Myocyte (in vitro differentiated cells): ENCODE data around the gene MIOX. TPM values are rescaled to one million over a fixed set of nuclear protein-coding genes. Genes with fewer than 3 reads are reported as not detected.
A peak's percentile ranks its signal among the peaks of the same experiment; 100 is the strongest.

Experiments
- DNase-seq: peaks from one replicate; pipeline ENCODE4 v3.0.0-alpha.2; 2012; ENCODE audit warnings: low read depth
- total RNA-seq: library from RNA; depleted of rRNA; stranded (reverse); fragments of >200 nt; gene quantifications from 2 replicates; pipeline ENCODE4 v1.2.3, GENCODE V29; 2014

The MIOX gene
- total RNA-seq, 1 donor from 2014 or later = not detected

DNA sequence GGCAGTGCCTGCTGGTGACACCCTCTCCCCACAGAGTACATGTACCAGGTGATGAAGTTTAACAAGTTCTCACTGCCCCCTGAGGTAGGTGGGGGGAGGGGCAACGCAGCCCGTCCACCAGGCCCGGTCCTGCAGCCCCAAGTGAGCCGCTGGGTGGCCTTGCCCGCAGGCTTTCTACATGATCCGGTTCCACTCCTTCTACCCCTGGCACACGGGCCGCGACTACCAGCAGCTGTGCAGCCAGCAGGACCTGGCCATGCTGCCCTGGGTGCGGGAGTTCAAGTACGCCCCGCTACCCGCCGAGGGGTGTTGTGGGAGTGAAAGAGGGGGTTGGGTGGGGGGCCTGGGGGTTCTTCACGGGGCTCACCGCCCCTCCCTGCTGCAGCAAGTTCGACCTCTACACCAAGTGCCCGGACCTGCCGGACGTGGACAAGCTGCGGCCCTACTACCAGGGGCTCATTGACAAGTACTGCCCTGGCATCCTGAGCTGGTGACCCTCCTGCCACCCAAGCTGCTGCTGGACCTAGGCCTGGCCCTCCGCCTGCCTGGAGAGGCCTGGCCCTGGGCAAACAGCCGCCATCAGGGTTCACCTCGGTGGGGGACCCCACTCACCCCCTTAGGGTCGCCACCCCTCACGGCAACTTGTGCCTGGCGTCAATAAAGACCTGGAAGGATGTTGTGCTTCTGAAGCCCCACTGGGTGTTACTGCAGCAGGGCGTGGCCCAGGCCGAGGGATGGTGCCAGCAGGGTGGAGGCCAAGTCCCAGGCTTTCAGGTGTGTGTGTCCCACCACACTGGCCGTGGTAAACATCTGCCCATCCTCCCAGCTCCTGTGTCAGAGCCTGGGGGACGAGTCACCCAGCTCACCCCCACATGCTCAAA is 2.9 kb downstream of the MIOX start:
- DNase-seq = no peak

DNA sequence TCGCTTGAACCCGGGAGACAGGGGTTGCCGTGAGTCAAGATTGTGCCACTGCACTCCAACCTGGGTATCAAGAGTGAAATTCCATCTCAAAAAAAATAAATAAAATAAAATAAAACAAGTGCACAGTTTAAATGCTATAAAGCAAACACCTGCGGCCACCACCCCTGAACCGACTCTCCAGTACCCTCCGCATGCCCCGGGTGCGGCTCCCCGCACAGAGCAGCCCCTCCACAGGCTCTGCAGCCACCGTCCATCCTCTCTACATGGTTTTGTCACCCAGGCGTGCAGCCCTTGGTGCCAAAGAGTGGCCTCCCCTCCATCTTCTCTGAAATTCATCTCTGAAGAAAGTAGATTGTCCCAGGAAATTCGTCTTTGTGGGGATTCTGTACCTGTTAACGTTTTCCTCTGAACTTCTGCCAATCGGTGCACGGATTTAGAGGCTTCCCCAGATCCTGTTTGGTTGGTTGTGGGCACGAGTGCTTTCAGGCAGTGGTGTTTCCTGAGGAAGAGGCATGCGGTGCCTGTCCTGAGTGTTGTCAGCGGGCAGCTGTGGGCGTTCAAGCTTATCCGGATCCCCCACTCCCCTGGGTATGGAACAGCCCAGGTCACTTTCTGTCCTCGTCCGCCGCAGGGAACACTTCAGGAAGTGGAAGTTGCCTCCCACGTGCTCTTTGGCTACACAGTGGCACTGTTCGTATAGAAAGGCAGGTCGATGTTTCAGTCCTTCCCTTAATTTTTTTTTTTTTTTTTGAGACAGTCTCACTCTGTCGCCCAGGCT is 4.1 kb downstream of the MIOX start:
- DNase-seq = no peak

GRCh38 chr22:50497093-50497492 is 10.4 kb downstream of the MIOX start:
- no peak for DNase-seq

DNA sequence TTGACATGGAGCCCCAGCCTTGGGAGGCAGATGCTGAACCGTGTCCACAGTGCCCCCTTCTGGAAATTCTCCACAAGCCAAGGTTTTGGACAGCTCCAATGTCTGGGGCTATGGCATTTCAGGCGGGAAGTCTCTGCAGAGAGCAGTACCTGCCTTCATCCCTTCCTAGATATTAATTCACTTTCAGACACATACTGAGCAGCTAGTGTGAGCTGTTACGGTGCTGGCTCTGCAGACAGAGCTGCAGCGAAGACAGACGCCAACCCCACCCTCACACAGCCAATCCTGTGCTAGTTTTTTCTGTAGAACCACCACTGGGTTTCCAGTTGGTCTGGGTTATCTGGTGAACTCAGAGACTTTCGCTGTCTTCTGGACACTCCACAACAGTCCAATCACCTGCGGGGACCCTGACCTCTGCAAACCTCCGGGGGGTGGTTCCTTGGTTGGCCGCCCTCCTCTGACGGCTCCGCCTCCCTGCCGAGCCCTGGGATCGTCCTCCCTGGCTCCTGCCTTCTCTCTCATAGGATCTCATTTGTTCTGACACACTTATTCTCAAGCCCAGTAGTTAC is 11.7 kb downstream of the MIOX start:
- DNase-seq = peak; percentile 66

DNA sequence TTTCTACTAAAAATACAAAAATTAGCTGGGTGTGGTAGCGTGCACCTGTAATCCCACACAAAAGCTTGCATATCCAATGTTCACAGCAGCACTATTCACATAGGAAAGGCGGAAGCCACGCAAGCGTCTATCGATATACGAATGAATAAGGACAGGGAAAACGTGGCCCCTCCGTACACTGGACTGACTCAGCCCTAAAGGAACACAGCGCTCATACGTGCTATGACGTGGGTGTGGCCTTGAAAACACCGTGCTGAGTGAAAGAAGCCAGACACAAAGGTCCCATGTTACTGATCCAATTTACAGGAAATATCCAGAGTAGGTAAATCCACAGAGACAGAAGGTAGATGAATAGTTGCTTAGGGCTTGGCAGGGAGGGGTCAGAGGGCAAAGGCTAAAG is 13.8 kb downstream of the MIOX start:
- DNase-seq = no peak

- no peak for DNase-seq
Observed at GRCh38 chr22:50502096-50502495, 15.4 kb downstream of the MIOX start.

GRCh38 chr22:50502628-50503474 is 16.2 kb downstream of the MIOX start:
- DNase-seq = no peak

DNA sequence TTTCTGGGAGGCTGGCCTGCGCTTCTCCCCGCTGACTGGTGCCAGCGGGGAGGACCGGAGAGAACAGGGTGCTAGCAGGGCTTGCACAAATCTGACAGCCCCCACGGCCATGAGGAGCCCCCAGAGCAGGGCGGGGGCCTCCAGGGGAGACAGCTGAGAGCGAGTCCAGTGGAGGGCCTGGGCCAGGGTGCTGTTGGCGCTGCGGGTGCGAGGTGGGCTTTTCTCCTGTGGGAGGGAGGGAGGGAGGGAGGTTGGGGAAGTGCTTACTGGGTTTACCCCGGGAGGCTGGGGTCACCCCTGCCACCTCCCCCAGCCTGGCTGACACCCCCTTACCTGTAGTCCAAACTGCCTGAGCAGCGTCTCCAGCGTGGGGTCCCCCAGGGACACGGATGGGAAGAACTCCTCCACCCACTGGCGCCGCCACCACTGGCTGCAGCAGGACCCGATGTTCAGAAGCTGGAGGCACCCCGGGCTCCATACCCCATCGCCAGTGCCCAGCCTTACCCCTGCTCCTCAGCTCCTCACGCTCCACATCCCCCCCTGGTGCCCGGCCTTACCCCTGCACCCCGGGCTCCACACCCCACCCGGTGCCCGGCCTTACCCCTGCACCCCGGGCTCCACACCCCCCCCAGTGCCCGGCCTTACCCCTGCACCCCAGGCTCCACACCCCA is 17.0 kb downstream of the MIOX start:
- DNase-seq = no peak

DNA sequence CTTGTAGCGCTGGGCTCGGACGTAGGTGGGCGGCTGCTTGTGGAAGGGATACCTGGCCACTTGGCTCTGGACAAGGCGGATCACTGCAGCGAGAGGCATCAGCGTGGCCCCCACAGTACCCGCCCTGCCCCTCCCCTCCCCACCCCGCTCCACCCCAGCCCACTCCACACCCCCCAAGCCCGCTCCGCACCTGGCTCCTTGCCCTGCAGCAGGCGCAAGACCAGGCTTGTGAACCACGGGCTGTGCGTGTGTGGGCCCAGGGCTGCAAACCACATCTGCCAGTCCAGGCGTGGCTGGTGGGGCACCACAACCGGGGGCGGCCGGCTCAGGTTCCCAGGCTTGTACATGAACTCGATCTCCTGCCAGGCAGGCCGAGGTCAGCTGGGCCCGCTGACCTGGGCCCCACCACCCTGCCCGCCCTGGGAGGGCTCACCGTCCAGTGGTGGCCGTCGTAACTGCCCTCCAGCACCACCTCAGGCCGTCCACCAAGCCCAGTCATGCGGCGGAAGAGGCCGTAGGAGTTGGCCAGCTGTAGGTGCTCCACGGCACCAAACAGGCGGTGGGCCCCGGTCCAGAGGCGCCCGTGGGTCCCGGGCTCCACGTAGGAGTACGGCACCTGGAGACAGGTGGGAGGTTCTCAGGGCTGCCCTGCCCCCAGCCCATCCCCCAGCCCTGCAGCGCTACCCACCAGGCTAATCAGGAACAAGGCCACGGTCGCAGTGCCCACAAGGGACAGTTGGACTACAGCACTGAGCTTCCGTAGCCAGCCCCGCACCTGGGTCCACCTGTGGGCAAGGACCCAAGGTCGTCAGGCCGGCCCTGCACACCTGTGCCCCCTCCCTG is 17.9 kb downstream of the MIOX start:
- DNase-seq = no peak

- DNase-seq = no peak
Observed at GRCh38 chr22:50505276-50505775, 18.7 kb downstream of the MIOX start.

DNA sequence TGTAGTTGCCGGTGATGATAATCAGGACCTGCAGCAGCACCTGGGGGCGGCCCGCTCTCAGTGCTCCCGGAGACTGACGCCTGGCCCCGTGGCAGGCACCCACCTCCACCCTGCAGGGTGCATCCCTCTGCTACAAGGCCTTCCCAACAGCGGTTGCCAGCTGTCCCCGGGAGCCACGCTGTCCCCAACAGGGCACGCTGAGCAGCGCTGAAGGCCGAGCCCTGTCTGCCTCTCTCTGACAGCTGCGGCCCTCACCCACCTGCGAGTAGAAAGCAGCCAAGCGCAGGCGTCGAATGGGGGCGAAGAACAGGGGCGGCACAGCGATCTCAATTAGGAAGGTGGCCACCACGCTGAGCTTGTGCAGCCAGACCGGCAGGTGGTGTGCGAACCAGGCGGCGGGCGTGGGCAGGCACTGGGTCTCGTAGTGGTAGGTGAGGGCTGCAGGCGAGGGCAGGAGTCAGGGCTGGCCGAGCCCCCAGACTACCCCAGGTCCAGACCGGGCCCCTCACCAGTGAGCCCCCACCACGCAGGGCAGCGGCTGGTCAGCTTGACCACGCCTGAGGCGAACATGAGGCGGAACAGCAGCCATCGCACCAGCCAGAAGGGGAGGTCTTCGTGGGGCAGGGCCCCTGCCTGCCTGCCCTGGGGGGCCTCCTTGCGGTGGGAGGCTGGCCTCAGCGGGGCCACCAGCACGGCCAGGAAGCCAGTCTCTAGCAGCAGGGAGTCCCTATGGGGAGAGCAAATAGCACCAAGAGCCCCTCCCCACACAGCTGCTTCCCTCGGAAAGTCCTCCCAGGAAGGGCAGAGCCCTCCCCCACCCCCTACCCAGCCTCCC is 19.3 kb downstream of the MIOX start:
- DNase-seq = no peak

DNA sequence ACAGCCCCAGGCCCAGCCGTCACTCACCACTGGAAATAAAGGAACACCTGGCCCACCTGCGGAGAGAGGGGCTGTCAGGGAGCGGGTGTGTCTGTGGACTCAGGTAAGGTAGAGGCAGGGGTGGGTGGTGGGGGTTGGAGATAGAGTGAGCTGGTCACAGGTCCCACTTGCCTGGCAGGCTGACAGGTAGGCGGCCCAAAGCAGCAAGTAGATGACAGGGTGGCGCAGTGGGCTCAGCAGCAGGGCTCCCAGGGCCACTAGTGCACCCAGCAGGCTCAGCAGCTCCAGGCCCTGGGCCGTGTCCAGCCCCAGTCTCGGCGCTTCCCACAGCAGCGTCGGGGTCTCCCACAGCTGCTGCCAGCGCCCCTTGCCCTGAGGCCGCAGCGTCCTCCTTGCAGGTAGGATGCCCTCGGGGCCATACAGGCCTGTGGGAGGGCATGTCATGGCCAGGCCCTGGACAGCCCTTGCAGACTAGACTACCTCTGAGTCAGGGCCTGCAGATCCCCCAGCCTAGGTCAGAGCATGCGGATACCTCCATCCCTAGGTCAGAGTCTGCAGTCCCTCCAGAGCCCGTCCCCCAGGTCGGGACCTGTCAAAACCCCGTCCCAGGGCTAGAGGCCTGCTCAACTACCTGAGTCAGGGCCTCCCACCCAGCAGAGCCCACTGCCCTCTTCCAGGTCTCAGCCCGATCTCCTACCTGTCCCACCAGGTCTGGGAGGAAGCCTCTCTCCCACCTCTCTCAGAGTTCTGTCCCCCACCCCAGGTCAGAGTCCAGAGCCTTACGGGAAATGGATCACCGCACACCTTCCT is 20.2 kb downstream of the MIOX start:
- DNase-seq = no peak

GRCh38 chr22:50507421-50507990 is 20.8 kb downstream of the MIOX start, which contains the start of gene LMF2:
LMF2 (minus strand) TSS chr22:50507702; CDS start chr22:50507675, 27 bp downstream.
- no peak for DNase-seq

DNA sequence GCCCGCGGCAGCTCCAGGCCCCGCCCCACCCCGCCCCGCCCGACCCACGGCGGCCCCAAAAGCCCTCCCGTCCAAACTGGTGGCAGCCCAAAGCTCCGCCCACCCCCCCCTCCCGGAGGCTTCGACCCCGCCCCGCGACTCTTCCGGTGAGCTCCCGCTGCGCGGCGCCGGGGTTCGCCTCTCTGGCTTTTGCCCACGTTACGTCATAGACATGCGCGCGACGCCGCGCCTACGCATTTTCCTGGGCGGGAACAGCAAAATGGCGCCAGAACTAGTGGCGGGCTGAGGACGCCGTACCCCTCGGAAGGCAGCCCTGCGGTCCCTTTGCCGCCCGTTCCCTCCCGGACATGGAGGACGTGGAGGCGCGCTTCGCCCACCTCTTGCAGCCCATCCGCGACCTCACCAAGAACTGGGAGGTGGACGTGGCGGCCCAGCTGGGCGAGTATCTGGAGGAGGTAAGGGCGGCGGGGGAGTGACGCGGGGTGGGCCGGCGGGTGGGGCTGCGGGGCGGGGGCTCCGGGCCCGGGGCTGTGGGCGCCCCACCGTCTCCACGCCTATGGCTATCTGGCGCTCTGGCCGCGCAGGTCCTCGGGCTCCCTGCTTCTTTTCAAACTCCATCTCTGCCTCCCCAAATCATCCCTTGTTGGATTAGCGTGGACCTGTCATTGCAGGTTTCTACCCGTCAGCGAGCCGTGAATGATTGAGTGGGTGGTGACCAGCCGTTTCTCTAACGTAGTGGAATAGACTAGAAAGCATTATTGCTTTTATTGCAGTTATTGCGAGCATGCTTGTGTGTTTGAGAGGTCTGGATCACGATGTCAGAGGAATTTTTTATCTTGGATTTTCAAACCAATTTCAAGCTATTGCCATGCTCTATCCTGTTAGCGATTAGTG is 21.6 kb downstream of the MIOX start, which contains the start of gene NCAPH2:
NCAPH2 (plus strand) TSS at position 234 of the 894 bp plus-strand sequence; CDS start at position 348, 114 bp downstream.
- peak; percentile 98 for DNase-seq

DNA sequence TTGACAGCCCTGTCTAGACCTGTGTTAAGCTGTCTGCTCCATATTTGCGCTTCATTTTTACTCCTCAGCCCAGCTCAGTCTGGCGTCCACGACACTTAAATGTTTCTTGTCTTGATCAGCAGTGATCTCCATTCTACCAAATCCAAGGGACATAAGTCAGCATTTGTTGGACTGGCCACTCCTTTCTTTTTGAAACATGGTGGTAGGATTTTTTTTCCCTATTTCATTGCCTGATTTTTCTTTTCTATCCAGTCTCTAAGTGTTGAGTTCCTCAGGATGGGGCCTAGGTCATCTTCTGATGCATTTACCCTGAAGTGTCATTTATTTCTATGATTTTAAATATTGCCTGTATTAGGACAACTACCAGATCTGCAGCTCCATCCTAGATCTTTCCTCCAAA is 22.2 kb downstream of the MIOX start:
- DNase-seq = no peak

- no peak for DNase-seq
Observed at GRCh38 chr22:50513175-50513574, 26.5 kb downstream of the MIOX start.
